Smooth muscle cell (in vitro differentiated cells): ENCODE measurements around the gene KIRREL3. TPM values are rescaled to one million over a fixed set of nuclear protein-coding genes. Genes with fewer than 3 reads are reported as not detected.

Experiments
- DNase-seq: peaks from one replicate; lab custom pipeline; 2025; ENCODE audit not compliant: unreplicated experiment; lab: John Stamatoyannopoulos, UW
- H2AFZ ChIP-seq: fragments of 200-600 bp; sonication (generic); 2 replicates; pipeline ENCODE4 v1.6.0; 2016; ENCODE audit warnings: antibody characterized with exemption, low read depth, mild to moderate bottlenecking
- H3F3A ChIP-seq: fragments of 200-600 bp; sonication (generic); 2 replicates; pipeline ENCODE4 v1.6.0; 2017; ENCODE audit warnings: antibody characterized with exemption, low read depth
- H3K27ac ChIP-seq: fragments of 200-600 bp; sonication (generic); 2 replicates; pipeline ENCODE4 v1.5.1; 2016; ENCODE audit warnings: low read depth, mild to moderate bottlenecking
- H3K27me3 ChIP-seq: fragments of 200-600 bp; sonication (generic); 2 replicates; pipeline ENCODE4 v1.6.1; 2016; ENCODE audit warnings: low read depth, mild to moderate bottlenecking
- H3K36me3 ChIP-seq: fragments of 200-600 bp; sonication (generic); 2 replicates; pipeline ENCODE4 v1.5.1; 2016; ENCODE audit warnings: low read depth
- H3K4me1 ChIP-seq: fragments of 200-600 bp; sonication (generic); 2 replicates; pipeline ENCODE4 v1.5.1; 2016; ENCODE audit warnings: low read depth
- H3K4me2 ChIP-seq: fragments of 200-600 bp; sonication (generic); 2 replicates; pipeline ENCODE4 v1.6.0; 2016; ENCODE audit warnings: mild to moderate bottlenecking
- H3K4me3 ChIP-seq: fragments of 200-600 bp; sonication (generic); 2 replicates; pipeline ENCODE4 v1.5.1; 2016; ENCODE audit warnings: mild to moderate bottlenecking
- H3K79me2 ChIP-seq: fragments of 200-600 bp; sonication (generic); 2 replicates; pipeline ENCODE4 v1.6.0; 2016; ENCODE audit warnings: low read depth, mild to moderate bottlenecking
- H3K9ac ChIP-seq: fragments of 200-600 bp; sonication (generic); 2 replicates; pipeline ENCODE4 v1.6.0; 2016; ENCODE audit warnings: low read depth
- H3K9me3 ChIP-seq: fragments of 200-600 bp; sonication (generic); replicated peaks from 2 replicates; pipeline ENCODE4 v1.5.1; 2016; ENCODE audit warnings: low read depth
- H4K20me1 ChIP-seq: fragments of 200-600 bp; sonication (generic); 2 replicates; pipeline ENCODE4 v1.6.0; 2016; ENCODE audit warnings: low read depth
- CTCF ChIP-seq: fragments of 200-600 bp; sonication (generic); IDR thresholded peaks from 2 replicates; pipeline ENCODE4 v1.5.1; 2017; ENCODE audit warnings: borderline replicate concordance, mild to moderate bottlenecking, antibody characterized with exemption; ENCODE audit not compliant: insufficient read depth, poor library complexity, severe bottlenecking
- WGBS: methylation state at CpG from one replicate; pipeline ENCODE4 v1.1.7; 2016; ENCODE audit warnings: low lambda C conversion rate; 5-methylcytosine and 5-hydroxymethylcytosine counted together
- polyA plus RNA-seq: library from polyadenylated mRNA; unstranded; fragments of >200 nt; fragmentation: Nextera tagmentation; extraction: Ambion mirVana; gene quantifications from 2 replicates; pipeline ENCODE4 v1.2.1, GENCODE V29; 2016
- total RNA-seq: library from RNA; depleted of rRNA; stranded (reverse); fragments of >200 nt; gene quantifications from 2 replicates; pipeline ENCODE4 v1.2.3, GENCODE V29; 2014

KIRREL3 gene
- total and polyA plus RNA-seq, 2 experiments from 2014 or later, result 1.2 TPM; not detected in 1

DNA sequence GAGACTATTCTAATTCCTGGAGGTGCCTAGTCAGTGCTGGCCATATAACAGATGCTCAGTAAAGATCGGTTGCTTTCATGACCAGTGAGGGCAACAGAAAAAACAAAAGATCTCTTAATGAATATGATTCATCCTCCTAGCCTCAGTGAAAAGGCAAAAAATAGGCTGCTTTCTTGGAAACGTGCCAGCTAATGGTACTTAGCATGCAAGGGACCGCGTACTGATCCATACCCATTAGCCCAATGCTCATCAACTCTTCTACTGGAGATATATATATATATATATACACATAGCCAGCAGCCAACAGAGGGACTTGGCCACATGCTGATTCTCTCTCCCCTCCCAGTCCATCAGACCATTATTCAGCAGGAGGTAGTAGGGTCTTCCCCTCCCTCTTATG lies 320.4 kb downstream of the KIRREL3 start:
- Histone ChIP-seq H3K36me3 (no peaks in the 10 kb centered on the region), H3K9ac (no peak overlapping the region), H3K27ac (no peak overlapping the region), H2AFZ (no peak overlapping the region), H3K4me3 (no peak overlapping the region), H3K4me2 (no peak overlapping the region), H3K27me3 (peaks cover 3% of the 10 kb centered on the region), H4K20me1 (no peaks in the 10 kb centered on the region), H3F3A (no peaks in the 10 kb centered on the region), H3K9me3 (no peaks in the 10 kb centered on the region), H3K79me2 (no peaks in the 10 kb centered on the region), H3K4me1 (no peaks in the 10 kb centered on the region)
- no peak for DNase-seq
- 65% methylated on average over 4 of the region's 4 CpGs for WGBS
- TF ChIP-seq CTCF, result no peak

GRCh38 chr11:126679033-126679432 lies 321.5 kb downstream of the KIRREL3 start:
- Histone ChIP-seq H3K9me3 (no peaks in the 10 kb centered on the region), H3K4me2 (no peak overlapping the region), H3K27ac (no peak overlapping the region), H3K4me1 (no peaks in the 10 kb centered on the region), H3K9ac (no peak overlapping the region), H4K20me1 (no peaks in the 10 kb centered on the region), H3F3A (no peaks in the 10 kb centered on the region), H2AFZ (no peak overlapping the region), H3K4me3 (no peak overlapping the region), H3K79me2 (no peaks in the 10 kb centered on the region), H3K27me3 (peaks cover 4% of the 10 kb centered on the region), H3K36me3 (no peaks in the 10 kb centered on the region)
- WGBS, result 39% methylated on average over 2 of the region's 2 CpGs
- no peak for TF ChIP-seq CTCF
- DNase-seq, result no peak

- 88% methylated on average over 9 of the region's 9 CpGs for WGBS
Observed at GRCh38 chr11:126676536-126676935, 324.0 kb downstream of the KIRREL3 start.

More at GRCh38 chr11:126676536-126676935, 324.0 kb downstream of the KIRREL3 start:
- no peaks in the 10 kb centered on the region for H3K36me3 ChIP-seq
- no peak overlapping the region for H2AFZ ChIP-seq
- no peak overlapping the region for H3K4me2 ChIP-seq
- DNase-seq, result no peak
- no peaks in the 10 kb centered on the region for H3K9me3 ChIP-seq
- H3K4me1 ChIP-seq, result no peaks in the 10 kb centered on the region
- H4K20me1 ChIP-seq, result no peaks in the 10 kb centered on the region
- H3K79me2 ChIP-seq, result no peaks in the 10 kb centered on the region
- H3F3A ChIP-seq, result no peaks in the 10 kb centered on the region
- TF ChIP-seq CTCF, result no peak
- H3K27me3 ChIP-seq, result peaks cover 11% of the 10 kb centered on the region
- H3K9ac ChIP-seq, result no peak overlapping the region
- no peak overlapping the region for H3K4me3 ChIP-seq
- H3K27ac ChIP-seq, result no peak overlapping the region
